OCI-LY7 (cell line): ENCODE measurements around the gene CNTNAP5. TPM values are rescaled to one million over a fixed set of nuclear protein-coding genes. Genes with fewer than 3 reads are reported as not detected.

Experiments
- BruUV-seq: library from RNA; stranded (reverse); fragments of 400-500 nt; replicated peaks from 2 replicates; lab custom pipeline; 2021; lab: Mats Ljungman, UMichigan
- CTCF ChIA-PET: fragments of 300-600 bp; sonication (Branson Sonifier 250); formaldehyde crosslinking; loops from one replicate; lab custom pipeline; 2022; ENCODE audit warnings: antibody characterized with exemption; ENCODE audit not compliant: unreplicated experiment; lab: Charles Lee
- POLR2A ChIA-PET: fragments of 300-600 bp; sonication (Branson Sonifier 250); formaldehyde crosslinking; loops from one replicate; lab custom pipeline; 2022; ENCODE audit warnings: antibody characterized with exemption; lab: Charles Lee
- DNase-seq: peaks from one replicate; pipeline ENCODE4 v3.0.0-alpha.2; 2015; ENCODE audit warnings: low spot score
- H2AFZ ChIP-seq: fragments of 200-600 bp; sonication (generic), shearing (Covaris generic); 2 replicates; pipeline ENCODE4 v1.6.1; 2014; ENCODE audit warnings: mild to moderate bottlenecking, antibody characterized with exemption, low read length, moderate library complexity
- H3K27ac ChIP-seq: fragments of 200-600 bp; sonication (generic); 2 replicates; pipeline ENCODE4 v1.5.1; 2014; ENCODE audit warnings: mixed run types, low read depth, mild to moderate bottlenecking, moderate library complexity, low read length, inconsistent platforms; ENCODE audit not compliant: poor library complexity, severe bottlenecking
- H3K36me3 ChIP-seq: fragments of 200-600 bp; sonication (generic); 2 replicates; pipeline ENCODE4 v1.6.1; 2014; ENCODE audit warnings: mild to moderate bottlenecking, antibody characterized with exemption, low read length, moderate library complexity, mixed read lengths; ENCODE audit not compliant: insufficient read depth
- H3K4me1 ChIP-seq: fragments of 200-600 bp; sonication (generic); 2 replicates; pipeline ENCODE4 v1.5.1; 2014; ENCODE audit warnings: mild to moderate bottlenecking, low read length; ENCODE audit not compliant: insufficient read depth, poor library complexity, severe bottlenecking
- H3K4me2 ChIP-seq: fragments of 200-600 bp; sonication (generic); 2 replicates; pipeline ENCODE4 v1.6.1; 2014; ENCODE audit warnings: mild to moderate bottlenecking, low read length
- H3K4me3 ChIP-seq: fragments of 200-600 bp; sonication (generic); 2 replicates; pipeline ENCODE4 v1.5.1; 2014; ENCODE audit warnings: mild to moderate bottlenecking, low read depth, low read length; ENCODE audit not compliant: poor library complexity, severe bottlenecking
- H3K79me2 ChIP-seq: fragments of 200-600 bp; sonication (generic); 2 replicates; pipeline ENCODE4 v1.6.1; 2016; ENCODE audit warnings: low read depth, mild to moderate bottlenecking, low read length, moderate library complexity, mixed read lengths; ENCODE audit not compliant: insufficient read depth
- H3K9me2 ChIP-seq: fragments of 200-600 bp; sonication (generic); 2 replicates; pipeline ENCODE4 v1.6.1; 2016; ENCODE audit warnings: mild to moderate bottlenecking, low read length, mixed read lengths; ENCODE audit not compliant: insufficient read depth
- H3K9me3 ChIP-seq: fragments of 200-600 bp; sonication (generic); 2 replicates; pipeline ENCODE4 v1.6.1; 2014; ENCODE audit warnings: mild to moderate bottlenecking, mixed run types, low read length, mixed read lengths
- H4K20me1 ChIP-seq: fragments of 200-600 bp; sonication (generic); 2 replicates; pipeline ENCODE4 v1.6.1; 2014; ENCODE audit warnings: mild to moderate bottlenecking, antibody characterized with exemption, low read length, moderate library complexity, mixed read lengths; ENCODE audit not compliant: insufficient read depth
- EZH2phosphoT487 ChIP-seq: fragments of 200-600 bp; sonication (generic); IDR thresholded peaks from 2 replicates; pipeline ENCODE4 v1.6.1; 2018; ENCODE audit warnings: low read depth, borderline replicate concordance, mild to moderate bottlenecking, mixed run types, antibody characterized with exemption, low read length, moderate library complexity, mixed read lengths
- intact Hi-C: fragments of 100-400 bp; cut with micrococcal nuclease; formaldehyde crosslinking; loops from one replicate; pipeline ENCODE4 v1.10.0; 2022; ENCODE audit not compliant: unreplicated experiment
- total RNA-seq, 2 experiments: library from RNA; depleted of rRNA in 1 of 2; stranded (reverse); fragments of >200 nt in 1 of 2; shearing (Covaris generic) in 1 of 2; gene quantifications; 2 replicates each; pipeline ENCODE4 v1.2.3, GENCODE V29; 2014 to 2022
- TF ChIP-seq, protein P1 (sequence below): fragments of 200-600 bp; sonication (generic); conservative IDR thresholded peaks from 2 replicates; pipeline ENCODE4 v1.5.1; 2014; ENCODE audit warnings: mild to moderate bottlenecking, antibody characterized with exemption, low read length, moderate library complexity, mixed read lengths

The CNTNAP5 gene
- total RNA-seq, 2 experiments from 2014 or later: not detected

DNA sequence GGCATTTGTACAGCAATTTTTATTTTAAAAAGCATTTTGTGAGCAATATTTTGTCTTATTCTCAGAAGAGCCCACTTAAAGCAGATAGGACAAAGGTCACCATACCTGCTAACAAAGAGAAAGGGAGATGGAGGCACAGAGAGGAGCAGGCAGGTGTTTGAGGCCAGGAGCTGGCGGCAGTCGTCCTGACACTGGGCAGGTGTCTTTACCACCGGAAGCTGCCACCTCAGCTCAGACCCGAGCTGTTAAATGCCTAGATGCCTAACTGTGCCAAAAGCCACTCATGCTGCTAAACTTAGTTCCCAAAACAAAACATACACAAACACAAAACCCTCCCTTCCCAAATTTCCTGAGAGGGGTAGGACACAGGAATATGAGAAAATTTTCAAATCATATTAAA is 120.9 kb downstream of the CNTNAP5 start:
- intact Hi-C loops: no loop called here

DNA sequence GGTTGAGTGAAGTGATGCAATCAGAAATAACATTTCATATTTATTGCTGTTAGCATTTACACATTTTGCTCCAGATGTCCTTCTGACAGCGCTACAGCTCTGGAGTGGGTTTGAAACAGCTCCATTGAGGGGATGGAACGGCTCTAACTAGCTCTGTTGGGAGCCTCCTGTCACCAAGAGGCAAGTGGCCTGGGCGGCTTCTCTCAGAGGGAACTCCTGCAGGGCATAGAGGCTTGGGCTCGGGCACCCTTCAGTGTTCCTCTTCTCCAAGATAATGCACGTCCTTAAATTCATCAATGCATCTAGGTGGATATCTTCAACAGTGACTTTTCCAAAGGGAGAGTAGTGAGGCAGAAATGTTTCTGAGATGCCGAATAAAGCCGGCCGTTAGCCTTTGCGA is 122.5 kb downstream of the CNTNAP5 start:
- Histone ChIP-seq H3K36me3 (no peaks in the 10 kb centered on the region), H4K20me1 (no peaks in the 10 kb centered on the region), H3K4me2 (no peak overlapping the region), H3K4me1 (no peaks in the 10 kb centered on the region), H3K4me3 (no peak overlapping the region), H3K9me3 (no peaks in the 10 kb centered on the region), H3K27ac (no peak overlapping the region), H2AFZ (no peak overlapping the region), H3K9me2 (no peaks in the 10 kb centered on the region), H3K79me2 (no peaks in the 10 kb centered on the region)
- ChIA-PET CTCF (no interaction called here), POLR2A (no interaction called here)
- intact Hi-C loops: no loop called here
- BruUV-seq: no TSS peak
- TF ChIP-seq, protein P1, sequence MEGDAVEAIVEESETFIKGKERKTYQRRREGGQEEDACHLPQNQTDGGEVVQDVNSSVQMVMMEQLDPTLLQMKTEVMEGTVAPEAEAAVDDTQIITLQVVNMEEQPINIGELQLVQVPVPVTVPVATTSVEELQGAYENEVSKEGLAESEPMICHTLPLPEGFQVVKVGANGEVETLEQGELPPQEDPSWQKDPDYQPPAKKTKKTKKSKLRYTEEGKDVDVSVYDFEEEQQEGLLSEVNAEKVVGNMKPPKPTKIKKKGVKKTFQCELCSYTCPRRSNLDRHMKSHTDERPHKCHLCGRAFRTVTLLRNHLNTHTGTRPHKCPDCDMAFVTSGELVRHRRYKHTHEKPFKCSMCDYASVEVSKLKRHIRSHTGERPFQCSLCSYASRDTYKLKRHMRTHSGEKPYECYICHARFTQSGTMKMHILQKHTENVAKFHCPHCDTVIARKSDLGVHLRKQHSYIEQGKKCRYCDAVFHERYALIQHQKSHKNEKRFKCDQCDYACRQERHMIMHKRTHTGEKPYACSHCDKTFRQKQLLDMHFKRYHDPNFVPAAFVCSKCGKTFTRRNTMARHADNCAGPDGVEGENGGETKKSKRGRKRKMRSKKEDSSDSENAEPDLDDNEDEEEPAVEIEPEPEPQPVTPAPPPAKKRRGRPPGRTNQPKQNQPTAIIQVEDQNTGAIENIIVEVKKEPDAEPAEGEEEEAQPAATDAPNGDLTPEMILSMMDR: no peak
- TF ChIP-seq EZH2phosphoT487: no peak
- DNase-seq: no peak

More for the DNA sequence above, 120.9 kb downstream of the CNTNAP5 start:
- Histone ChIP-seq H3K4me1 (no peaks in the 10 kb centered on the region), H3K4me2 (no peak overlapping the region), H3K9me2 (no peaks in the 10 kb centered on the region), H2AFZ (no peak overlapping the region), H3K4me3 (no peak overlapping the region), H3K79me2 (no peaks in the 10 kb centered on the region), H3K36me3 (no peaks in the 10 kb centered on the region), H4K20me1 (no peaks in the 10 kb centered on the region), H3K9me3 (no peaks in the 10 kb centered on the region), H3K27ac (no peak overlapping the region)
- ChIA-PET POLR2A (interaction anchor here (1.2 kb wide), 1 partner anchor 174 kb away, joined by 3 read pairs; no protein-coding TSS in a partner anchor), CTCF (no interaction called here)
- no TSS peak for BruUV-seq
- no peak for TF ChIP-seq EZH2phosphoT487
- TF ChIP-seq, protein P1: no peak
- DNase-seq: no peak

DNA sequence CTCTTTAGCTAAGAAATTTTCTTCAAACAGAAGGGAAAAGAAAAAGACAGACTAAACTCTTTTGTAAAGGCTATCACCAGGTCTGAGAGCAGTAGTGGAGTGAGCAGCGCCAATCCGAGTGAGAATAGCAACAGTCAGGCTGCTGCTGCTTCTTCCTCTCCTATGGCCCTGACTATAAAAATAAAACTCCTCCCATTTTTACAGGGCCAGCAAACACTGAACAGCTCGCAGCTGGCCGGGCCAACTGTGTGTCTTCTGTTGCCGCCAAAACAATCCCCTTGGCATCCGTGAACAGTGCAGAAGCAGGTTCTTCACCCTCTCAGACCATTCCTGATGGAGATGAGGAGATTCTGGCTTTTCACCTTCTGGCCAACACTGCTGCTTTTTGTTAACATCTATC is 124.5 kb downstream of the CNTNAP5 start:
- CTCF ChIA-PET: no interaction called here
- POLR2A ChIA-PET: no interaction called here
- H3K4me2 ChIP-seq: no peak overlapping the region

More for the DNA sequence above, 124.5 kb downstream of the CNTNAP5 start:
- Histone ChIP-seq H3K79me2 (no peaks in the 10 kb centered on the region), H3K36me3 (no peaks in the 10 kb centered on the region), H3K4me3 (no peak overlapping the region), H4K20me1 (no peaks in the 10 kb centered on the region), H3K9me3 (no peaks in the 10 kb centered on the region), H3K9me2 (no peaks in the 10 kb centered on the region), H3K4me1 (no peaks in the 10 kb centered on the region), H3K27ac (no peak overlapping the region), H2AFZ (no peak overlapping the region)
- BruUV-seq: no TSS peak
- intact Hi-C loops: no loop called here
- no peak for TF ChIP-seq EZH2phosphoT487
- TF ChIP-seq, protein P1: no peak
- no peak for DNase-seq
